Measurements from ENCODE around the gene PARVB.

Gene PARVB

DNA sequence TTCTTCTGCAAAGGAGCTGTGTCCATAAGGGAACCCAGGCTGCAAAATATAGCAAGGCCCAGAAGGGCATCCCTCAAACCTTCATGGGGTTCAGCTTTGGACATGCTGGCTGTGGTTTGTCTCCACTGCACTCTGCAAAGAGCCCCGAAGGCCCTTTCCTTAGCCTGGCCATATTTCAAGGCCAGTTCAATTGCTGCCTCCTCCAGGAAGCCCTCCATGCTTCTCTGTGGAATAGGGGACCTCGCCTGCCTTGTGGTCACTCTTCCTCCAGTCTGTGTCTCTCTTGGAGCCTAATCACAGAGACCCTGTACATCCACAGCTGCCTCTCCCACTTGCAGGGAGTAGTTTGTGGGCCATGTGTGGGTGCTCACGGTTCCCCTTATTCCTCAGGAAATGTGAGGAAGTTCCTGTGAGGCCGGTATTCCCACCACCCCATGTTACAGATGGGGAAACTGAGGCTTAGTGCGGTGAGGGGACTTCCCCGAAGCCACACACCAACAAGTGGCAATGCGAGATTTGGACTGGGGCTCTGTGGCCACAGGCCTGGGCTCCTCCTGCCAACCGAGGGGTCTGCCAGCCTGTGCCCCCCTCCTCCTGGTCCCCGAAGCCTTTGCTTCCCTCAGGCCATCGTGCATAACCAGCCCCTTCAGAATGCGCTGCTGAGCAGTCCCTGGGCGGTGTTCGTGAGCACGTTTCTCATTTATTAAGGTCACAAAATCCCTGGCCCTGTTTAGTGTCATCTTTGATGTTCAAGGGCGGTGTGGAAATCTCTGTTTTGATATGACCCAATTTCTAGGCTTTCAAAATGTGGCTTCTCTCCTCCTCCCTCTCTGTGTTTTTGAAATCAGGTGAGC lies 65.8 kb downstream of the PARVB start:
- DNase-seq (ENCODE audit: low spot score) = no peak

DNA sequence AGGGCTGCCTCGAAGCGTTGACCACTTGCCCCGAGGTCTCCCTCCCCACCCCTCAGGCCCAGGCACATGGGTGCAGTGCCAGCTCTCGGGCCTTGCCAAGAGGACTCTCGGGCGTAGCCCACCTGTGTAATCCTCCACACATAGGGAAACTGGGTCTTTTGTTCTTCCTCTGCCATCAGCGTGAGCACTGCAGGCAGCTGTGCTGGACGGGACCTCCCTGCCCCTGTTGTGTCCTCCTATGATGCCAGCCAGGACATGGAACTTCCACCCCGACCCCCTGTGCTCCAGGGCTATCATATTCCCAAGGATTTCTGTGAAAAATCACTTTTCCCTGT lies 66.4 kb downstream of the PARVB start:
- DNase-seq (ENCODE audit: low spot score) = no peak

DNA sequence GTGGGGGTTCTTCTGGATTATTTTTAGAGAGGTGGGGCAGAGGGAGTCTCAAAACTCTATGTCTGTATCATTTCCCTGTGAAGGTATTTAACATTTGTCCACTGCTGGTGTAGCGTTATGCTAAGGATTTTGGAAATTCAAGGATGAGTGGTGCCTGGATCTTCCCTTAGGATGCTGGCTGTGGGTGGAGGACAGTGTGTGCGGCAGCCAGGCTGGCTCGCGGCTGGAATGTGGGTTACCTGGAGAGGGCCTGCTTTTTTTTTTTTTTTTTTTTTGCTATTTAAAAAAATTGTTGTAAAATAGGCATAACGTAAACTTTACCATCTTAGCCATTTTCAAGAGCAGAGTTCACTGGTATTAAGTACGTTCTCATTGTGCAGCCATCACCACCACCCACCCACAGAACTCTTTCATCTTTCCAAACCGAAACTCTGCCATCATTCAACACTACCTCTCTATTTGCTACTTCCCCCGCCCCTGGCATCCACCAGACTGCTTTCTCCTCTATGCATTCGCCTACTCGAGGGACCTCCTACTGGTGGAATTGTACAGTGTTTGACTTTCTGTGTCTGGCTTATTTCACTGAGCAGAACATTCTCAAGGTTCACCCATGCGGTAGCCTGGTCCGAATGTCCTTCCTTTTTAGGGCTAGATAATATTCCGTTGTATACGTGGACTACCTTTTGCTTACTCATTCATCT lies 67.1 kb downstream of the PARVB start:
- DNase-seq (ENCODE audit: low spot score) = no peak

DNA sequence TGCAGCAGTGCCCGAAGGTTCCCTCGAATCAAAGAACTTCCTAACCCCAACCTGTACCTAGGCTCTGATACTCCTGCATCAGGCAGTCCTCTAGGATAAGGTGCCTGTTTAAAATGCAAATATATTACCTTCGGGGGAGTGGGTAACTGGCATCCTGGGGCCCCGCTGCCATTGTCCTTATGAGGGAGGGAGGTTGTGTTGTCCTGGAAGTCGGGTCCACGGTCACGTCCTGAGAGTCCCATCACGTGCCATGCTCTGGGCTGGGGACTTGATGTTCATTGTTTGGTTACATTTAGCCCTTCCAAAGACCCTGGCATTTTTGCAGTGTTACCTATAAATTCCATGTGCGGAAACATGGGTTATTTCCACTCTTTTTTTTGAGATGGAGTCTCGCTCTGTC lies 67.6 kb downstream of the PARVB start:
- no peak for DNase-seq (ENCODE audit: low spot score)

DNA sequence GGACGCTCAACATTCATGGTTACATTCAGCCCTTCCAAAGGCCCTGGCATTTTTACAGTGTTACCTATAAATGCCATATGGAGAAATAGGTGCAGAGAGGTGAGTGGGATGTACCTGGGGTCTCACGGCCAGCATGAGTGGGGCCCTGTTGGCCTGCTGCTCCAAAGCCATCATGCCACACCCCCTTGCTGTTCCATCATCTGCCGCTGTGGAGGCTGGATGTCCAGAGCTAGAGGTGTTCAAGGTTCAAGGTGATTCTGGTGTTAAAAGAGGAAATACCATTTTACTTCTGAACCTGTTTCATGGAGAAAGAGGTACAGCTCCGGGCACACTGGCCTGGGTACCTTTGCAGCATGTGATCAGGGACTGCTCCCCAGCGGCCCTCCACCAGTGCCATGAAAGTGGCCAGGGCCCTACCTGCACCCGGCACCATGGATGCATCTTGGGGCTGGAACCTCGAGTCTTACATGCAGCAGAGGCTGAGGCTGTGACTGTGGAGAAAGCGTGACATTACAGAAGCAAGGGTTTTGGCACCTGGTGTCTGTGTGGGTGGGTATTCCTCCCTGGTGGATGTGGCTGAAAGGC lies 68.6 kb downstream of the PARVB start:
- no peak for DNase-seq (ENCODE audit: low spot score)

DNA sequence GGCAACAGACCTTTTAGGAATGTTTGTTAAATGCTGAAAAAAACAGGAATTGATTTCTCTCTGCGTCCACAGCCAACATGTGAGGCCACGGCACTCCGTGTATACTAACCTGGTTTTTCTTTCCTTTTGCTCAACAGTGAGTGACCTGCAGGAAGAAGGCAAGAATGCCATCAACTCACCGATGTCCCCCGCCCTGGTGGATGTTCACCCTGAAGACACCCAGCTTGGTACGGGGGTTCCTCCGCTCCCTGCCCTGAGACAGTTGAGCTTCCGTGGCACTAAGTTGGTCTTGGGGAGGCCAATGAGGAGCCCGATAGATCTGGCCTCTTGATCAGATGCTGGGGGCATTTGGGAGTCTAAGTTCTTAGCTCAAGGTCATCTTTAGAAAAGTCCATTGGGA lies 69.7 kb downstream of the PARVB start:
- no peak for DNase-seq (ENCODE audit: low spot score)

DNA sequence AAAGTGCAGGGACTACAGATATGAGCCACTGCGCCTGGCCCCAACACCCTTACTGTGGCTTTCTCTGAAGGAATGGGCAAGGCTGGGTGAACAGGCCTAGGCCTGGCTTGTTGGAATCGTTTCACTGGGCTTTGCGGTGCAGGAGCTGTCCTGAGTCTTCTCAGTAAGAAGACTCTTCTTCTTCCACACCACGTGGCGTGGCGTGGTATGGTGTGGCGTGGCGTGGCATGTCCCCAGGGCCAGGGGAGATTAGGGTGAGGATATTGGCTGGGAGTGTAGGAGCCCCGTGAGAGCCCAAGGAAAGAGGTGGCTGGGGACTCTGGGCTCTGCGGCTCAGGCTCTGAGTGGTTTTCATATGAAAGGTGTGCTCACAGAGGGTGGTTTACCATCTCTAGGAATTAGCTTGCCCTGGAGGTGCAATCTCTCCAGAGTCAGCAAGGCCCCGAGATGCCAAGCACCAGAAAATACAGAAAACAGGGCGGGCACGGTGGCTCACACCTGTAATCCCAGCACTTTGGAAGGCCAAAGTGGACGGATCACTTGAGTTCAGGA lies 70.7 kb downstream of the PARVB start:
- no peak for DNase-seq (ENCODE audit: low spot score)

DNA sequence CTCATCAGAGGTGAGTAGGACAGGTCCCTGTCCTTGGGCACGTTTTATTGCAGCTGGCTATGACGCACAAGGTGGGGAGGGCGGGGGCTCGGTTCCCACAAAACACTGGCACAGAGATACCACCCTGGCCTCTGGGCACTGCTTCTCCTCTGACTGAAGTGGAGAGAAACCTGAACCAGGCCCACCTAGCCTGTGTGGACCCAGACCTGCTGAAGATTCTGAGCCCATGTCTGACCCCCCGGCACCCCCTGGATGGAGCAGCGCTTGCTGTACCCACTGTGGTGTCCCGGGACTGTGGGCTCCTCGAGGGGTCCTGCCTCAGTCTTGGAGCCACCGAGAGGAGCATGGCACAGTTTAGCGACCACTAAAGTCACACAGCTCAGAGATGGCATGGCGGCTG lies 72.6 kb downstream of the PARVB start:
- DNase-seq (ENCODE audit: low spot score) = no peak

DNA sequence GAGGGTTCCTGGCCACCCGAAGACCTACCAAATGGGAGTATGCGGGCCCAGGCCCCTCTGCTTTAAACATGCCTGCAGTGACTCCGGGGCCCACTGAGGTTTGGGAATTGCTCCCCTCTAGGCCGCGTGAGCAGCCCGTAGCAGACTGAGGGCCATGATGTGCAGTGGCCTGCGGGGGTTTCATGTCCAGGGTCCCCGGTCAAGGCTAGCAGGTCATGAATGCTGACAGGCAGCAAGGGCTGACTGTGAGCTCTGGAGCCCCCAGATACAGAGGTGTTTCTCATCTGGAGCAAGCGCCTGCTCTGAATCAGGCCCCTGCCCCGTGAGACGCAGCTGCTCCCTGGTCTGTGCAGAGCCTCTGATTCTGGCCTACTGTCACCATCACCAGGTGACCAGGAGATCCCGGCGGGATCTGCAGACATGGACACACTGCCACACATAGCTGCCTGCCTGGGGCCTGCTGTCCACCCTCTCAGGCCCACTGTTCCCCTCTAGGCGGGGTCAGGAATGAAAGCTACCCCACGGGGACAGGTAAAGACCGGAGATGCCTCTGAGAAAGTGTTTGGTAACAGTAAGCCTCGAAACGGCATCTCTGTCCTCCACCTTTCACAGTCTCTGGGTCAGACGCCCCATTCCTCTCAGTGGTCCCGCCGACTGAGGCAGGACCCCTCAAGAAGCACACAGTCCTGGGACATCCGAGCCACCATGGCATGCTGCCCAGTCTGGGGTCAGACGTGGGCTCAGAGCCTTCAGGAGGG lies 73.3 kb downstream of the PARVB start:
- no peak for DNase-seq (ENCODE audit: low spot score)

DNA sequence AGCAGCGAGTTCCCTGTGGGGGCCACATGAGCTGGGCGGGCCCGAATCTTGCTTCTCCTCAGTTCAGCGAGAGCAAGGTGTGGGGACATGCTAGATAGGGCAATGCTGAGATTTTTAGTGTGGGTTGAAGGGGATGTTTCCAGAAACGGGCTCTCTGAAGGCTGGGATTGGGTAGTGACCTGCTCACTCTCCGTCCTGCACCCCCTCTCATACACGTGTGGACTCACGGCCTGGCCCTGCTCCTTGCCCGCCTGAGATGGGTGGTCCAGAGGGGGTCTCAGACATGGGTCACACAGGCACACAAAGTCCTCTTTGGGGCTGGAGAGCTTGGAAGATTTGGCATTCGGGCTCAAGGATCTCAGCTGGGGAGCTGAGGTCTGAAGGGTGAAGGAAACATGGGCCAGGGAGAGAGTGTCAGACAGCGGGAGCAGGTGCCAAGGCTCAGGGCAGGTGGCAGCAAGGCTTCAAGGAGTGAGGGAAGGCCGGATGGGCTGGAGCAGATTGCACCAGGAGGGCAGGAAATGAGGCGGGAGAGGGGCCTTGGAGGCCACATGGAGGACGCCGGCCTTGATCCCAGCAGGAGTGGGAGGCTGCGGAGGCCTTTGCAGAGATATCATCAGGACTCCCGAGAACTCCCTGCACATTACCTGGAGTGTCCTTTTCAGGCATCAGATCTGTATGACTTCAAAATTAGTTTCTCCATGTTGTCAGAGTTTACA lies 74.1 kb downstream of the PARVB start:
- DNase-seq (ENCODE audit: low spot score) = no peak

DNA sequence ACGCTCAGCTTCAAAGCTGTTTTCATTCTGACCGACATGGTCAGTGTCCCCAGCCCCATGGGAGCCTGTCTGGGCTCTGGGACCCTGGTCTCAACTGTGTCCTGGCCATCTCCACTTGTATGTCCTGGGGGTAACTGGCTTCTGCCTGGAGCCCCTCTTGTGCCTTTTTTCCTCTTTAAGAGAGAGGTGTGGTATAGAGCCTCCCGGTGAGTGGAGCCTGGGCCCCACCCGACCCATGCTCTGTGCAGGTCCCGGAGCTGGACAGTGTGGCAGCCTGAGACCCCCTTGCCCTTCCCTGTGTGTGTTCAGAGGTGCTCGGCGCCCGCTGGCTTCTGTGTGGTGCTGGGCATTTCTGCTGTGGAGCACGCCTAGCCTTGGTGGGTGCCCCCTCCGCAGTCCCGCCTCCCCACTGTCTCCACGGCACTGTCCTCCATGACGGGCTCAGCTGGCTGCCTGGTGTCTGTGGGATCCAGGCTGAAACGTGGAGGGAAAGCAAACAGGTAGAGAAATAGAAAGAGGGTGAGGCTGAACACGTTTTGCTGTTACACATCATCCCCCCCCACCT lies 74.9 kb downstream of the PARVB start:
- no peak for DNase-seq (ENCODE audit: low spot score)

DNA sequence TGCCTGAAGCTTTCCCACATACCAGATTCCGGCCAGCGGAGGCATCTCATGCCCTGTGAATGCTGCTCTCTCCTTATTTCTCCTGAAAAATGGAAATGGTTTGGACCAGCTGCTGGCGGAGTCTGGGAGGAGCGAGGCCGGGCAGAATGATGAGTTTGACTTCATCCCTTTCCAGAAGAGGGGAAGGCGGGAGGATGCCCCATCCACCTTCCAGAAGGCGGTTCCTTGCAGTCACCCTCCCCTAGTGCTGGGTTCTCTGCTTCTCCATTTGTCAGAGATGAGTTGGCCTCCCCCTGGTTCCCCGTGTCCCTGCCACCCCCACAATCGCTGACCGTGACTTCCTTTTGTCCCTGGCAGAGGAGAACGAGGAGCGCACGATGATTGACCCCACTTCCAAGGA lies 75.6 kb downstream of the PARVB start:
- DNase-seq (ENCODE audit: low spot score) = no peak

DNA sequence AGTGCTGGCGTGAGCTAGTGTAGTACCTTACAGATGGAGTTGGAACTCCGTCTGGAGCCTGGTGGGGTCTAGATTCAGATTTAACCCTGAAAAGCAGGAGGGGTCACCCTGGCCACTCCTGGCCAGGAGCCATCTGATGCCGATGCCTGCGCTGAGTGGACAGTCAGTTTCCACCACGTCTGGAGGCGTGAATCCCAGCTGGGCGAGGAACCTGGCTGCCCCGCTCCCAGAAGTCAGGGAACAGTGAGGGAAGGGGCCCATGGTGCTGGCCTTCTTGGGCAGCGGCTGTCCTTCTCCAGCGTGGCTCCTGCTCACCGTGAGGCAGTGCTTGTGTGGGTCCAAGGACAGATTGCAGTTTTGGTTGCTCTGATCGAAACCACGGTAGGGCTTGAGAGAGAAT lies 76.3 kb downstream of the PARVB start:
- no peak for DNase-seq (ENCODE audit: low spot score)

DNA sequence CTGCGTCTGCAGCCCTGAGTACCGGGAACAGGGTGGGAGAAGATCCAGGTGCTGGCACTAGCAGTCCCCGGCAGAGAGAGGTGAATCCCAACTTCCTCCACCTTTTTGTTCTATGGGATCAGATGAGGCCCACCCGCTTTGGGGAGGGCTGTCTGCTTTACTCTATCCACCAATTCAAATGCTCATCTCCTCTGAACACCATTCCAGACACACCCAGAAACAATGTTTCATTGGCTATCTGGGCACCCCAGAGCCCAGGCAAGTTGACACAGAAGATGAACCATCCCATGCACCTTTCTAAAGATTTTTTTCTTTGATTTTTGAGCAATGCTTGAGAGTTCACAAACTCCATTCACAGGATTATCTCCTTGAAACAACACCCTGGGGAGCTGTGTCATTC lies 78.0 kb downstream of the PARVB start:
- DNase-seq (ENCODE audit: low spot score) = no peak

DNA sequence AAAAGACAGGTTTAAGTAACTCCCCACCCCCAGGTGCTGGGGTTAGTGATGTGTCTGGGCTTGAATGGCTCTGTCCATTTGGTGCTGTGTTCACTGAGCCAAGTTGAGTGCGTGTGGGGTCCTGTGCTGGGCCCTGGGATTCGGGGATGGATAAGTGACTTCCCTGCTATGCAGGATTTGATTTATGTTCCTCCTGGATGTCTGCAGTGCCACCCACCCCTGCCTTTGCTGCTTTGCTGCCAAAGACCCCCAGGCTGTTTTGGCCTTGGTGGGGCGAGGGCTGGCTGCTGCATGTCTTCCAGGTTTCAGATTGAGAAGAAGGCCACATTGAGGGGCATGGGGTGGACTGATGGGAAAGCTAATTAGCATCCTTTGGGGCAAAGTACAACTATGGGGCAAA lies 78.8 kb downstream of the PARVB start:
- no peak for DNase-seq (ENCODE audit: low spot score)

DNA sequence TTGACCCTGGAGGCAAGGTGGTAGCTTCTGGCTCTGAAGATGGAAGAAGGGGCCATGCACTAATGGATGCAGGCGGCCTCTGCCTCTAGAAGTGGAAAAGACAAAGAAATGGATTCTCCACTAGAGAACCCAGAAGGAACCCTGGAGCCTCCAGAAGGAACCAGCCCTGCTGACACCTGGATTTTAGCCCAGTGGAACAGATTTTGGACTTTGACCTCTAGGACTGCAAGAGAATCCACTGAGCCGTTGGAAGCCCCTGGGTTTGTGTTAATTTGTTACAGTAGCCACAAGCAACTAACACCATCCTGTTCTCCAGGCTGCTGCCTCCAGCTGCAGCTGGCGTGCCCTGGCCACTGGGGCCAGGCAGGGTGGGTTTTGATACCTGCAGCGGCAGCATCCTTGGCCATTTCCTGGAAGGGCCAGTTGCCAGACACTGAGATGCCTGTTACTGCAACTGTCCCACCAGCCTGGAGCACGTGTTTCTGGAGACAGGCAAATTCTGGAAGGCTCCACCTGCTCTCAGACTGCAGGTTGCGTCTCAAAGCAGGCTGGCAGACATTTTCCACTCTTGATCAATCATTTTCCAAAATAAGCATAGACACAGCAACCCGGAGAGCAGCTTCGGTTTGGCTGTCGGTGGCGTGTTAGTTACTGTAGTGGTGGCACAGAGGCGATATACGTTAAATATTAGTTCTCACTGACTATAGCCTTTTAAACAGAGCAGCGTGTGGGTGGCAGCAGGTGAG lies 79.8 kb downstream of the PARVB start:
- DNase-seq (ENCODE audit: low spot score) = no peak

DNA sequence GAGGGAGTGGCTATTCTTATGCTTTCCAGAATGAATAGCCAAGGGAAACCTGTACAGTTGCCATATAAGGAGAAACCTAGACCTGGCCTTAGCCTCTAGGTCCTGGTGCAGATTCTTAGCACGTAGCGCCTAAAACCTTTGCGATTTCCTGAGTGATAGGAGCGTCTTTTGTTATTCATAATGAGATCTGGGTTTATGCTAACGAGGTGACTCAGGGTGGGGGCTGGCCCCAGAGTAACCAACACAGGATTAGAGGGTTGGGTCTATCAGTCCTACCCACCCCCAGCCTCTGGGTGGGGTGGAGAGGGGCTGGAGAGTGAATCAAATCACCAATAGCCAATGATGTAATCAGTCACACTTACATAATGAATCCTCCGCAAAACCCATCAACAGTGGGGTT lies 83.2 kb downstream of the PARVB start:
- DNase-seq (ENCODE audit: low spot score) = no peak

DNA sequence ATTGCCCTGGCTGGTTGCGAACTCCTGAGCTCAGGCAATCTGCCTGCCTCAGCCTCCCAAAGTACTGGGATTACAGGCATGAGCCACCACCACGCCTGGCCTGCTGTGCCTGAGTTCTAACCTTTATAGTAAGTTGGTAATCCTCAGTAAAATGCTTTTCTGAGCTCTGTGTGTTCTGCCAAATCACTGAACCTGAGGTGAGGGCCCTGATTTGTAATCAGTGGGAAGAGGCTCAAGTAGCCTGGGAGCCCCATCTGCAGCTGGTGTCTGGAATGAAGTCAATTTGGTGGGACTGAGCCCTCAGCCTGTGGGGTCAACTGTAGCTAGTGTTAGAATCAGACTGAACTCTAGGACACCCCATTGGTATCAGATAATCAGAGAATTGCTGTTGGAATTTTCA lies 84.0 kb downstream of the PARVB start:
- DNase-seq (ENCODE audit: low spot score) = no peak

DNA sequence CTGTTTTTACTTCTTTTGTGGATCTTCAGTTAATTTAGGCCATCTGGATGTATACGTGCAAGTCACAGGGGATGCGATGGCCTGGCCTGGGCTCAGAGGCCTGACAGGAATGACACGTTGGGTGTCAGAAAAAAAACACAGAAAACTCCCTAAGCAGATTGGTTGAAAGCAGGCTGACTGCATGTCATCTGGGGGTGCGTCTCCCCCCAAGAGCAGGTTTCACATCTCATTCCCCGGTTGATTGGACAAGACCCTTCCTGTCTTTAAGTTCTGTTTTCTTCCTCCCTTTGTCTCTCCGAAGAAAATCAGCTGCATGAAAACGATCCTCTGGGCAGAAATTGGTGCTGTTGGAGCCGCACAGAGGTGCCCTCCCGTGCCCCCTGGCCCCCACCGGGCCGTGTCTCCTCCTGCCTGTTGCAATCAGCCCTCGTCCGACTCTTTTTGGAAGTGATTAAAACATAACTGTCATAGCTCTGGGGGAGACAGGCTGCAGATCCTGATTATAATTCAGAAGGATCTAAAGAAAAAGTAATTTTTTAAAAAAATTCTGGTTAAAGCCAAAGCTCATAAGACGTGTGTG lies 84.8 kb downstream of the PARVB start:
- no peak for DNase-seq (ENCODE audit: low spot score)

DNA sequence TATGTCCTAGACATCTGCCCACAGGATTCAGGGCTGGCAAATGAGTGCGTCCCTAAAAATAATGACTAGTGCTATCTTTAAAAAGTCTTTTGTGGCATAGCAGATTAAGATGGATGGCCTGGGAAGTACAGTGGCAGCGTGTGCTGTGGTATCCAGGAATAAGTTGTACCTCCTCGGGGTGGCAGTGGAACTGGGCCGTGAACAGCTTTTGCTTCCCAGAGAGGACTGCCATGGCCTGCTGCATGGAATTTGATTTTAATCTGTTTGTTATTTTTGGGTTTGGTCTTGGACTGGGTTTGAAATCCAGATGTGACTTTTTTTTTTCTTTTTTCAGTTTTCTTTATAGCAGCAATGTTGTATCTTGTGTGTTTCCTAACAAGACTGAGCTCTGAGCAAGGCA lies 85.3 kb downstream of the PARVB start:
- DNase-seq (ENCODE audit: low spot score) = no peak
